AG09309 (cell line): Measurements from ENCODE around the gene EPHB4.

ENCODE experiments used
- DNase-seq: peaks from one replicate; pipeline ENCODE4 v3.0.0-alpha.2; 2010; ENCODE audit warnings: low read depth
- H3K4me3 ChIP-seq: 2 replicates; pipeline ENCODE4 v1.5.1; 2011; ENCODE audit warnings: mild to moderate bottlenecking, low read depth, low read length, moderate library complexity; ENCODE audit not compliant: control insufficient read depth
- TF ChIP-seq, protein P1 (sequence below): IDR thresholded peaks from 2 replicates; pipeline ENCODE4 v1.5.1; 2011; ENCODE audit warnings: mild to moderate bottlenecking, low read depth, low read length, inconsistent platforms; ENCODE audit not compliant: insufficient read depth, control insufficient read depth; ENCODE audit errors: missing control alignments

Gene EPHB4

DNA sequence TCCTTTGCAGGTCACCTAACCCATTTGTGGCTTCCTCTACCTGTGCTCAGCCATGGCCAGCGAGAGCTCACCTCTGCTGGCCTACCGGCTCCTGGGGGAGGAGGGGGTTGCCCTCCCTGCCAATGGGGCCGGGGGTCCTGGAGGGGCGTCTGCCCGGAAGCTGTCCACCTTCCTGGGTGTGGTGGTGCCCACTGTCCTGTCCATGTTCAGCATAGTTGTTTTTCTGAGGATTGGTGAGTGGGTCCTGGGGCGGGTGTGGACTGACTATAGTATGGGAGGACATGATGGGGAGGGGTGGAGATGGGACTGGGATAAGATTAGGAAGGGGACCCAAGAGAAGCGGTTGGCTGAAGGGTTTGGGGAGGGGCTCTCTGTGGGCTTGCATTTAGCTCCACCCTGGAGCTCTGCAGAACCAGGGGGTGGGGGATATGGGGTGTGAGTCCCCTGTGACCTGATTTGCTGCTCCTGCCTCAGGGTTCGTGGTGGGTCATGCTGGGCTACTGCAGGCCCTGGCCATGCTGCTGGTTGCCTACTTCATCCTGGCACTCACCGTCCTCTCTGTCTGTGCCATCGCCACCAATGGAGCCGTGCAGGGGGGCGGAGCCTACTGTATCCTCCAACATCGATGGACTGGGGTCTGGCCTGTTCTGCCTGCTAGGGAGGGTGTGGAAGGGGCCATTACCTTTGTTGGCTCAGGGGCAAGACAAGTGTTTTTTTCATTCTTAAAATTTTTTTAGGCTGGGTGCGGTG is 27.0 kb upstream of the EPHB4 start:
- H3K4me3 ChIP-seq, result no peak overlapping the region
- no peak for DNase-seq
- TF ChIP-seq, protein P1, sequence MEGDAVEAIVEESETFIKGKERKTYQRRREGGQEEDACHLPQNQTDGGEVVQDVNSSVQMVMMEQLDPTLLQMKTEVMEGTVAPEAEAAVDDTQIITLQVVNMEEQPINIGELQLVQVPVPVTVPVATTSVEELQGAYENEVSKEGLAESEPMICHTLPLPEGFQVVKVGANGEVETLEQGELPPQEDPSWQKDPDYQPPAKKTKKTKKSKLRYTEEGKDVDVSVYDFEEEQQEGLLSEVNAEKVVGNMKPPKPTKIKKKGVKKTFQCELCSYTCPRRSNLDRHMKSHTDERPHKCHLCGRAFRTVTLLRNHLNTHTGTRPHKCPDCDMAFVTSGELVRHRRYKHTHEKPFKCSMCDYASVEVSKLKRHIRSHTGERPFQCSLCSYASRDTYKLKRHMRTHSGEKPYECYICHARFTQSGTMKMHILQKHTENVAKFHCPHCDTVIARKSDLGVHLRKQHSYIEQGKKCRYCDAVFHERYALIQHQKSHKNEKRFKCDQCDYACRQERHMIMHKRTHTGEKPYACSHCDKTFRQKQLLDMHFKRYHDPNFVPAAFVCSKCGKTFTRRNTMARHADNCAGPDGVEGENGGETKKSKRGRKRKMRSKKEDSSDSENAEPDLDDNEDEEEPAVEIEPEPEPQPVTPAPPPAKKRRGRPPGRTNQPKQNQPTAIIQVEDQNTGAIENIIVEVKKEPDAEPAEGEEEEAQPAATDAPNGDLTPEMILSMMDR, result no peak

DNA sequence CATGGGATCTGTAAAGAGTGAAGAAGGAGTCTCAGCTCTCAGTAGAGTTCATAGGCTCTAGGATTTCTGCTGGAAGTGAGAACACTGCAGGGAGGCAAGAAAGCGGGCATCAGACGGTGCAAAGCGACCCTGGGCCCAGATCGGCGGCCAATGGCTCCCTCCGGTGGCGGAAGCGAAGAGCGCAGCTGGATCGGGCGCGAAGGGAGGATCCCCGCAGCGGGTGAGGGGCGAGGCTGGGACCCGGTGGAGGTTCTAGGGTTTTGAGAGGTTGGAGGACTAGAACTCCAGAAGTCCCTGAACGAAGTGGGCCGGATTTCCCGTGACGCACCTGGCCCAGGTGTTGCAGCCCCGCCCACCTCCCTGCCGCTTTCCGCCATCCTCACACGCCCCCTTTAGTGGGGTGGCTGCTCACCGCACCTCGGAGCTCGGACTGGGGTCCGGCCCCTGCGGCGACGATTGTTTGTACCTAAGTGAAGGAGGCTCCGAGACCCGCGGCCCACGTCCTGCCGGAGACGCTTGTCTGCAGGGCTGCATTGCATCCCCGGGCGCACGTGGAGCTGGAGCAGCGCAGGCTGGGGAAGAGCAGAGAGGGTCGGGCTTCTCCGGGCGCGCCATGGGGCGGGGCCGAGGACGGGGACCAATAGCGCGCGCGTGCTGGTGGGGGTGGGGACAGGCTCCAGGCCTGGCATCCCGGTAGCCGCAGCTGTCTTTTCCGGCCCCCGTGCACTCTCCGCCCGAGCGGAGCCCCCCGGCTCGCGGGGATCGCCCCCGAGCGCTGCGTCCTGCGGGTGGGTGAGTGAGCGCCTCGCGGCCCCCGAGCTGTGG is 24.9 kb upstream of the EPHB4 start, which contains the start of gene SLC12A9:
TSS of gene SLC12A9 (plus strand) at position 666 of the 825 bp plus-strand sequence. CDS start 1,485 bp downstream, outside the sequence.
- no peak for DNase-seq
- TF ChIP-seq, protein P1, result peak; percentile 92
- H3K4me3 ChIP-seq, result peak within 1 kb of the TSS; percentile 77

DNA sequence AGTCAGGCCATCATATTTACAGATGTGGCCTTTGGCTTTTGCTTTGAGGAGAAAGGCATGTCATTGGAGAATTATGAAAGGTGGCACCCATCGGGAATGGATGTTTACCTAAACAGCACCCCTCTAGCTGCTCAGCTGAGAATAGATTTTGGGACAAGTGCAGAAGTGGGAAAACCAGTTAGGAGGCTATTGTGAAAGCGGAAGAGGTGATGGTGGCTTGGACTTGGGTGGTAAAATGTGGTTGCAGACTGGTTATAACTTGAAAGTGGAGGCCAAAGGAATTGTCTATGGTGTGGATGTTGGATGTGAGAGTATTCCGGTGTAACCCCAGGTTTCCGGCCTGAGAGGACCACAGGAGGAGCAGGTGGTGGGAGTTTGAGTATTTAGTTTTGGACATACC is 20.0 kb upstream of the EPHB4 start:
- no peak for DNase-seq
- TF ChIP-seq, protein P1, result no peak

DNA sequence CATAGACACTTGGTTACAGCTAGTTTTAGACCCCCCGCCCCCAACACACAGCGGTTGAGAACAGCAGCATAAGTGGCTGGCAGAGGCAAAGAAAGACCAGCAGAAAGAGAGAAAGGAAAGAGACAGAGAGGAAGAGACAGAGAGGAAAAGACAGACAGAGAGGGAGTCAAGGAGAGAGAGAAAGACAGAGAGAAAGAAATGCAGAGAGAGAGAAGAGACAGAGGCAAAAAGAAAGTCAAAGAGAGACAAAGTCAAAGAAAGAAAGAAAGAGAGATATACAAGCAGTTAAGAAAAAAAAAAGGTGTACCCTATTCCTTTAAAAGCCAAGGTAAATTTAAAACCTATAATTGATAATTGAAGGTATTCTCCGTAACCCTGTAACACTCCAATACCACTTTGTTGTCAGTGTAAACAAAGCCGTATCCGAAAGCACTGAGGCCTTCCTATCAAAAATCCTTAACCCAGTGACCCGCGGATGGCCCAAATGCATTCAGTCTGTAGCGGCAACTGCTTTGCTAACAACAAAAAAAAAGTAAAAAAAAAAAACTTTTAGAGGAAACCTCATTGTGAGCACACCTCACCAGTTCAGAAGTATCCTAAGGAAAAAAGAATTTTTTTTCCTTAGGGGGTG is 13.3 kb upstream of the EPHB4 start:
- no peak for DNase-seq
- no peak overlapping the region for H3K4me3 ChIP-seq
- TF ChIP-seq, protein P1, result no peak

More for the DNA sequence above, 20.0 kb upstream of the EPHB4 start:
- H3K4me3 ChIP-seq, result no peak overlapping the region

DNA sequence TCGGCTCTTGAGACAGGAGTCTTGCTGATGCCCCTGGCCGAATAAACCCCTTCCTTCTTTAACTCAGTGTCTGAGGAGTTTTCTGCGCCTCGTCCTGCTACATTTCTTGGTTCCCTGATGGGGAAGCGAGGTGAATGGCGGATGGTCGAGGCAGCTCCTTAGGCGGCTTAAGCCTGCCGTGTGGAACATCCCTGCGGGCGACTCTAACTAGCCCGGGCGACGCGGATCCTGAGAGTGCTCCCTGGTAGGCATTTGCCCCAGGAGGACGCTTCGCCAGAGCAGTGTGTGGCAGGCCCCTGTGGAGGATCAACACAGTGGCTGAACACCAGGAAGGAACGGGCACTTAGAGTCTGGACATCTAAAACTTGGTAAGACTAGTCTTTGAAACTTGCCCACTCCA is 12.0 kb upstream of the EPHB4 start:
- TF ChIP-seq, protein P1, result no peak
- no peak overlapping the region for H3K4me3 ChIP-seq
- DNase-seq, result no peak

DNA sequence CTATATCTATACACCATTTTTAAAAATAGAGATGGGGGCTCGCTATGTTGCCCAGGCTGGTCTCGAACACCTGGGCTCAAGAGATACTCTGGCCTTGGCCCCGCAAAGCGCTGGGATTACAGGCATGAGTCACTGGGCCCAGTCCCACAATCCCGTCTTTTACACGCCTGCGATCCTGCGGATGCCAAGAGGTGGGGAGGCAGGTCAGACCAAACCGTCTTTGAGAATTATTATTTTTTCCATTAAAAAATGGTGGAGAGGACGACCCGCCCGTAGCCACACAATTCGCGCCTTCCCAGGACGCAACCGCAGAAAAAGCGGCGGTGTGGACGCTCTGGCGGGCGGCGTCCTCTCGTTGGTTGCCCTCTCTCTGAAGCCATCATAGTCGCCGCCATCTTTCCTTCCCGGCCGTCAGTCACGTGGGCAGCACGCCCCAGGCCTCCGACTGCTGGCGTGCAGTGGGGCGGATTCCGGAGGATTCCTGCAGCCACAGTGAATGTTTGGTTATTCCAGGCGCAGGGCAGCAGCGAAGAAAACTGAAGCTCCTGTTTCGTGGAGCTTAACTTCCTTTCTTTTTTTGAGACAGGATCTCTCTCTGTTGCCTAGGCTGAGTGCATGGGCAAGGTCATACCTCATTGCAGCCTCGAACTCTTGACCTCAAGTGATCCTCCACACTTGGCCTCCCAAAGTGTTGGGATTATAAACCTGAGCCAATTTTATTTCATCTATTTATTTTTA is 9.9 kb upstream of the EPHB4 start:
- H3K4me3 ChIP-seq, result peak overlapping the region; percentile 34
- peak; percentile 61 for DNase-seq
- TF ChIP-seq, protein P1, result no peak
